Stomach (tissue), 9 donors: ENCODE data around the gene PMFBP1. TPM values are rescaled to one million over a fixed set of nuclear protein-coding genes. Genes with fewer than 3 reads are reported as not detected.

Experiments used
- DNase-seq, 2 donors: peaks; one replicate each; pipeline versions ENCODE4 v3.0.0 to v3.0.0-alpha.2; 2013 to 2019
- H3K27ac ChIP-seq, 5 donors: fragments of 200-600 bp in 4 of 5; sonication (generic) in 4 of 5; one replicate each; pipeline ENCODE4 v1.5.1; 2013 to 2019; ENCODE audit warnings: mild to moderate bottlenecking in 1 of 5, moderate library complexity in 1 of 5
- H3K27me3 ChIP-seq, 3 donors: fragments of 200-600 bp; sonication (generic); one replicate each; pipeline ENCODE4 v1.5.1; 2017 to 2019; ENCODE audit warnings: mixed run types in 1 of 3
- H3K36me3 ChIP-seq, 4 donors: fragments of 200-600 bp; sonication (generic); 1 replicate in 3 of 4; 2 replicates in 1 of 4; pipeline ENCODE4 v1.5.1; 2016 to 2019
- H3K4me1 ChIP-seq, 4 donors: fragments of 200-600 bp; sonication (generic); one replicate each; pipeline ENCODE4 v1.5.1; 2016 to 2019
- H3K4me3 ChIP-seq, 4 donors: fragments of 200-600 bp; sonication (generic) in 3 of 4; one replicate each; pipeline ENCODE4 v1.5.1; 2016 to 2019; ENCODE audit warnings: mild to moderate bottlenecking in 1 of 4
- H3K9me3 ChIP-seq, 4 donors: fragments of 200-600 bp; sonication (generic); one replicate each; pipeline ENCODE4 v1.5.1; 2016 to 2019
- EP300 ChIP-seq: sonication (generic); formaldehyde crosslinking; IDR thresholded peaks from one replicate; pipeline ENCODE4 v1.6.1; 2017; ENCODE audit warnings: antibody characterized with exemption
- POLR2A ChIP-seq, 4 donors: fragments of 450-650 bp; IDR thresholded peaks; one replicate each; pipeline ENCODE4 v1.6.1; 2016; ENCODE audit warnings: antibody characterized with exemption in 4 of 4, control low read depth in 2 of 4, mild to moderate bottlenecking in 1 of 4, moderate library complexity in 1 of 4
- POLR2AphosphoS5 ChIP-seq, 3 donors: sonication (generic); formaldehyde crosslinking; IDR thresholded peaks; one replicate each; pipeline ENCODE4 v1.6.1; 2016; ENCODE audit warnings: antibody characterized with exemption in 3 of 3
- WGBS, 5 donors: extraction: QIAGEN DNeasy Blood & Tissue Kit in 3 of 5; methylation state at CpG; one replicate each; pipeline versions ENCODE4 v1.1.5 to v1.1.7; 2013 to 2018; 5-methylcytosine and 5-hydroxymethylcytosine counted together
- intact Hi-C: fragments of 100-400 bp; cut with DNase I; formaldehyde crosslinking; loops from one replicate; pipeline ENCODE4 v1.15.1; 2023; ENCODE audit warnings: low total_unique reads
- polyA plus RNA-seq, 3 donors: library from polyadenylated mRNA; stranded (reverse); fragments of 200-250 nt; gene quantifications; one replicate each; pipeline ENCODE4 v1.2.3, GENCODE V29; 2013
- total RNA-seq, 5 donors: library from RNA; depleted of rRNA; stranded (reverse); fragments of >200 nt; gene quantifications; one replicate each; pipeline versions ENCODE4 v1.1.0 to v1.2.3, GENCODE V29; 2014 to 2016
- TF ChIP-seq, protein P1 (sequence below), 7 experiments: fragments of 450-650 bp in 4 of 7; fragments of 200-600 bp in 3 of 7; sonication (generic) in 3 of 7; IDR thresholded peaks; one replicate each; pipeline ENCODE4 v1.5.1; 2016 to 2019; ENCODE audit warnings: antibody characterized with exemption in 7 of 7, control low read depth in 2 of 7, mild to moderate bottlenecking in 1 of 7
- donor health status: healthy with polysubstance abuse.
- donor health status: Bipolar disorder and iron deficiency.
- donor health status: healthy.

PMFBP1 gene
- total and polyA plus RNA-seq, 8 donors: 0.29 to 9.8 (median 0.92) TPM; not detected in 1

DNA sequence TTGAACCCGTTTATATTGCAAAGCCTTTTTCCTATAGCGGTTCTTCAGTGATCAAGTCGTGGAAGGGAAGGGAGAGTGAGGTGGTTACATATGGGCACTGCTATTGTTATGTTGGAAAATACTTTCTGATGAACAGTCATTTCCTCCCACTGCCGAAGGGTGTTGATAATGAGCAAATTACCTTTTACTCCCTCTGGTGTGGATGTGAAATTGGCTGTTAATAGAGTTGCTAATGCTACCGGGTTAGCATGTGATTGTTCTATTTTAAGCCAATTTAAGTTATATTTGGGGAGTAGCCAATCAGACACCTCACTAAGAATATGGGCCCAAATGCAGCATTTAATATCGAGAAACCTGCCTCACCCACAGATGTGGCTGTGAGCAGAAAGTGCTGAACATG, 15.6 kb upstream of the PMFBP1 start:
- intact Hi-C loops: no loop called here
- H3K27me3 ChIP-seq: no peaks in the 10 kb centered on the region
- no peak overlapping the region for H3K27ac ChIP-seq
- no peak for TF ChIP-seq POLR2A (IDR thresholded peaks at IDR 0.05)
- TF ChIP-seq, protein P1, sequence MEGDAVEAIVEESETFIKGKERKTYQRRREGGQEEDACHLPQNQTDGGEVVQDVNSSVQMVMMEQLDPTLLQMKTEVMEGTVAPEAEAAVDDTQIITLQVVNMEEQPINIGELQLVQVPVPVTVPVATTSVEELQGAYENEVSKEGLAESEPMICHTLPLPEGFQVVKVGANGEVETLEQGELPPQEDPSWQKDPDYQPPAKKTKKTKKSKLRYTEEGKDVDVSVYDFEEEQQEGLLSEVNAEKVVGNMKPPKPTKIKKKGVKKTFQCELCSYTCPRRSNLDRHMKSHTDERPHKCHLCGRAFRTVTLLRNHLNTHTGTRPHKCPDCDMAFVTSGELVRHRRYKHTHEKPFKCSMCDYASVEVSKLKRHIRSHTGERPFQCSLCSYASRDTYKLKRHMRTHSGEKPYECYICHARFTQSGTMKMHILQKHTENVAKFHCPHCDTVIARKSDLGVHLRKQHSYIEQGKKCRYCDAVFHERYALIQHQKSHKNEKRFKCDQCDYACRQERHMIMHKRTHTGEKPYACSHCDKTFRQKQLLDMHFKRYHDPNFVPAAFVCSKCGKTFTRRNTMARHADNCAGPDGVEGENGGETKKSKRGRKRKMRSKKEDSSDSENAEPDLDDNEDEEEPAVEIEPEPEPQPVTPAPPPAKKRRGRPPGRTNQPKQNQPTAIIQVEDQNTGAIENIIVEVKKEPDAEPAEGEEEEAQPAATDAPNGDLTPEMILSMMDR (IDR thresholded peaks at IDR 0.05): no peak
- no peak for TF ChIP-seq EP300
- WGBS, 5 donors: 62 to 74% (median 68%) methylated on average over 6 of the region's 6 CpGs
- H3K4me3 ChIP-seq: no peak overlapping the region
- no peak for DNase-seq
- no peaks in the 10 kb centered on the region for H3K9me3 ChIP-seq
- no peaks in the 10 kb centered on the region for H3K4me1 ChIP-seq
- H3K36me3 ChIP-seq: no peaks in the 10 kb centered on the region

DNA sequence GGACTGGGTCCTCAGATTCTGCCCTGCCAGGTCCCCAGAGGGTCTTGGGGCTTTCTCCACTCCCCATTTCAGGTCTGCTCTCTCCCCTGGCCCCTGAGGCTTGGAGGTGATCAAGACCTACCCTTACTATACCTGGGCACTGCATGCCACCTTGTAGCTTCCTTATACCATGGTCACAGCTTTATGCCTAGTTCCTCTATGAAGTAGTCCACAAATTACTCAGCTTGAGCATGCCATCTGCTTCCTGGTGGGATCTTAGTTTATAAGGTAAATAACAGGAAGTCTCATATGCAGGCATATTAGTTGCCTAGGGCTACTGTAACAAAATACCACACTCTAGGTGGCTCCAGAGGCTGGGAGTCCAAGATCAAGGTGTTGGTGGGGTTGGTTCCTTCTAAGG, 11.0 kb upstream of the PMFBP1 start:
- H3K9me3 ChIP-seq: no peaks in the 10 kb centered on the region
- no peaks in the 10 kb centered on the region for H3K4me1 ChIP-seq
- TF ChIP-seq EP300 (no peak), POLR2AphosphoS5 (IDR thresholded peaks at IDR 0.05) (no peak), POLR2A (IDR thresholded peaks at IDR 0.05) (no peak)
- TF ChIP-seq, protein P1 (IDR thresholded peaks at IDR 0.05): no peak
- no peaks in the 10 kb centered on the region for H3K36me3 ChIP-seq
- no peak overlapping the region for H3K4me3 ChIP-seq
- no peak for DNase-seq
- intact Hi-C loops: no loop called here
- H3K27ac ChIP-seq: no peak overlapping the region
- H3K27me3 ChIP-seq: no peaks in the 10 kb centered on the region

DNA sequence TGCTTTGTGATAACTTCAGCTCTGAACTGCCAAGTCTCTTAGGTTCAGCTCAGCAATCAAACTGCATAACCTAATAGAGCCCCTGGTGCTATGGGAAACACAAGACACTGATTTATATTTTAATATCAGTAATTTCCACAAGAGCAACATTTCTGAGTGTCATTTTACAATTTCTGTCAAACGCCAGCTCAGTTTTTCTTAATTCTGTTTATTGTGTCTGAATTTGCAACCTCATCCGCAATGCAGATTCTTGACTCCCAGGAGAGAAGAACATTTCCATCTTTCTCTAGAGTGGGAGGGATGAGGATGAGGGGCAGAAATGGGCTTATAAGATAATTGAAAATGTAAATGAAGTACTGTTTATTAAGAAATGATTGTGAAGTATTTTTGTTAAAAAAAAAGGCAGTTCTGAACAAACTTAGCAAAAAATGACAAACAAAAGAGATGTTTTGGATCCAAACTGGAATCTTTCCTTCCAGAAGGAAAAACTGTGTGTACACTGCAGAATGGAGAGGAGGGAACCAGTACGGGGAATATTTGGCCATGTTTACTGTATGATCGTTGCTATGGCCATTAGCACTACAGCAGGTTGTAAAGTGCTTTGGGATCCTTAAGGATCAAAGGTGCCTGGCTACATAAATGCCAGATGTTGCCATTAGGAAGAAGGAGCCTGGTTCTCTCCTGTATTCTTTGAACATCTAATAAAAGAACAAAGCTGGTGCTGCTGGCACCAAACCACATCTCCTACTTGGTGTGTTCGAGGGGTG, 7.4 kb upstream of the PMFBP1 start:
- Histone ChIP-seq H3K27ac (no peak overlapping the region), H3K36me3 (no peaks in the 10 kb centered on the region), H3K4me3 (no peak overlapping the region), H3K9me3 (no peaks in the 10 kb centered on the region), H3K4me1 (no peaks in the 10 kb centered on the region), H3K27me3 (no peaks in the 10 kb centered on the region)
- no peak for TF ChIP-seq EP300
- no peak for TF ChIP-seq POLR2A (IDR thresholded peaks at IDR 0.05)
- TF ChIP-seq, protein P1 (IDR thresholded peaks at IDR 0.05): no peak
- no peak for TF ChIP-seq POLR2AphosphoS5 (IDR thresholded peaks at IDR 0.05)
- intact Hi-C loops: no loop called here
- DNase-seq: no peak
- WGBS, 5 donors: 46 to 53% (median 50%) methylated on average over 5 of the region's 5 CpGs

DNA sequence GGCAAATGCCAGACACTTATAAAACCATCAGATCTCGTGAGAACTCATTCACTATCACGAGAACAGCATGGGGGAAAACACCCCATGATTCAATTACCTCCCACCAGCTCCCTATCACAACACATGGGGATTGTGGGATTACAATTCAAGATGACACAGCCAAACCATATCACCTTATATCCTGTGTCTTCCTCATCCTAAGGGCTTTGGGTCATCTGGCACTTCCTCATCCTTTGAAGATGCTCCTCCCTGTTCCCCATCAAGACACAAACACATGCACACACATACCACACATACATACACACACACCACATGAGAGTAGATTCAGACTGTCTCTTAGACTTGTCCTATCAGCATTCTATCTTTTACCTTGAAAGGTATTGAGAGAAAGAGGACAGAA, 2.8 kb upstream of the PMFBP1 start:
- TF ChIP-seq EP300: no peak
- TF ChIP-seq, protein P1 (IDR thresholded peaks at IDR 0.05): no peak
- no peak for TF ChIP-seq POLR2AphosphoS5 (IDR thresholded peaks at IDR 0.05)
- TF ChIP-seq POLR2A (IDR thresholded peaks at IDR 0.05): no peak
- Histone ChIP-seq H3K36me3 (no peaks in the 10 kb centered on the region), H3K9me3 (no peaks in the 10 kb centered on the region), H3K4me3 (no peak overlapping the region), H3K27me3 (no peaks in the 10 kb centered on the region), H3K27ac (no peak overlapping the region), H3K4me1 (no peaks in the 10 kb centered on the region)
- DNase-seq: no peak
- intact Hi-C loops: no loop called here
- WGBS, 5 donors: 83 to 96% (median 89%) methylated on average over 2 of the region's 2 CpGs
